HCT116 (cell line): ENCODE measurements around the gene APELA. TPM values are rescaled to one million over a fixed set of nuclear protein-coding genes. Genes with fewer than 3 reads are reported as not detected.

Experiments
- ATAC-seq: fragments of 200-7000 bp; cut with Tn5 transposase; 2 replicates; pipeline ENCODE4 v1.9.1; 2020; ENCODE audit warnings: mild to moderate bottlenecking, moderate library complexity
- BruUV-seq: library from RNA; stranded (reverse); fragments of 400-500 nt; replicated peaks from 2 replicates; lab custom pipeline; 2021; lab: Mats Ljungman, UMichigan
- CTCF ChIA-PET: fragments of 300-600 bp; sonication (Branson Sonifier 250); formaldehyde crosslinking; loops from one replicate; lab custom pipeline; 2021; ENCODE audit warnings: antibody characterized with exemption; lab: Charles Lee
- POLR2A ChIA-PET: fragments of 300-600, 350-600 bp; sonication (Branson Sonifier 250); formaldehyde crosslinking; loops from one replicate; lab custom pipeline; 2021; ENCODE audit warnings: antibody characterized with exemption; lab: Charles Lee
- RAD21 ChIA-PET, 2 experiments: fragments of 300-600 bp; sonication (Branson Sonifier 250); formaldehyde crosslinking; loops; one replicate each; lab custom pipeline; 2023; ENCODE audit warnings: low total read pairs in 2 of 2; ENCODE audit not compliant: uncharacterized antibody in 2 of 2, unreplicated experiment in 2 of 2, low non-redundant PET in 1 of 2; lab: Charles Lee
- DNase-seq: peaks from one replicate; pipeline ENCODE4 v3.0.0-alpha.2; 2010; ENCODE audit warnings: low read depth, low spot score
- H2AFZ ChIP-seq: fragments of 200-600 bp; shearing (Covaris generic), sonication (generic); 2 replicates; pipeline ENCODE4 v1.6.1; 2017; ENCODE audit warnings: low read depth, mixed run types, mixed read lengths, antibody characterized with exemption, low read length; ENCODE audit not compliant: poor library complexity, severe bottlenecking
- H3K27ac ChIP-seq: 2 replicates; pipeline ENCODE4 v1.5.1; 2012; ENCODE audit warnings: low read depth, low read length
- H3K27me3 ChIP-seq: fragments of 200-600 bp; sonication (generic); 2 replicates; pipeline ENCODE4 v1.6.1; 2016; ENCODE audit warnings: mixed run types, low read length, mixed read lengths; ENCODE audit not compliant: insufficient read depth
- H3K36me3 ChIP-seq, 2 experiments: fragments of 200-500 bp in 1 of 2; fragments of 200-600 bp in 1 of 2; sonication (Bioruptor generic) in 1 of 2; sonication (generic) in 1 of 2; 2 replicates each; pipeline versions ENCODE4 v1.5.1 to v1.6.1; 2014 to 2016; ENCODE audit warnings: low read length in 2 of 2, inconsistent platforms in 1 of 2, mixed read lengths in 1 of 2, mixed run types in 1 of 2; ENCODE audit not compliant: insufficient read depth in 2 of 2, control insufficient read depth in 1 of 2
- H3K4me1 ChIP-seq, 2 experiments: fragments of 200-600 bp in 1 of 2; sonication (generic) in 1 of 2; 2 replicates each; pipeline versions ENCODE4 v1.5.1 to v1.6.1; 2012 to 2017; ENCODE audit warnings: low read length in 2 of 2, inconsistent platforms in 1 of 2, mild to moderate bottlenecking in 1 of 2, mixed read lengths in 1 of 2, mixed run types in 1 of 2, moderate library complexity in 1 of 2; ENCODE audit not compliant: insufficient read depth in 2 of 2, control insufficient read depth in 1 of 2
- H3K4me2 ChIP-seq: fragments of 200-600 bp; sonication (generic); 2 replicates; pipeline ENCODE4 v1.6.1; 2017; ENCODE audit warnings: mixed run types, low read length, mixed read lengths
- H3K4me3 ChIP-seq, 2 experiments: fragments of 200-600 bp in 1 of 2; sonication (generic) in 1 of 2; replicated peaks in 1 of 2; 2 replicates each; pipeline ENCODE4 v1.5.1; 2011 to 2016; ENCODE audit warnings: low read length in 2 of 2, control low read depth in 1 of 2, low read depth in 1 of 2, mild to moderate bottlenecking in 1 of 2, mixed read lengths in 1 of 2, mixed run types in 1 of 2
- H3K79me2 ChIP-seq: fragments of 200-600 bp; sonication (generic); 2 replicates; pipeline ENCODE4 v1.6.1; 2017; ENCODE audit warnings: mild to moderate bottlenecking, mixed run types, low read length, moderate library complexity, mixed read lengths; ENCODE audit not compliant: insufficient read depth
- H3K9ac ChIP-seq: fragments of 200-600 bp; sonication (generic); 2 replicates; pipeline ENCODE4 v1.6.1; 2016; ENCODE audit warnings: low read length, mixed read lengths
- H3K9me2 ChIP-seq: fragments of 200-600 bp; sonication (generic), shearing (Covaris generic); 2 replicates; pipeline ENCODE4 v1.6.1; 2017; ENCODE audit warnings: mixed run types, mild to moderate bottlenecking, moderate library complexity; ENCODE audit not compliant: insufficient read depth
- H3K9me3 ChIP-seq, 2 experiments: fragments of 200-500 bp in 1 of 2; fragments of 200-600 bp in 1 of 2; sonication (Bioruptor generic) in 1 of 2; sonication (generic) in 1 of 2; 2 replicates each; pipeline ENCODE4 v1.6.1; 2014 to 2017; ENCODE audit warnings: low read length in 2 of 2, mixed read lengths in 2 of 2, inconsistent platforms in 1 of 2, low read depth in 1 of 2, mild to moderate bottlenecking in 1 of 2, mixed run types in 1 of 2, moderate library complexity in 1 of 2; ENCODE audit not compliant: control insufficient read depth in 1 of 2, insufficient read depth in 1 of 2
- H4K20me1 ChIP-seq: fragments of 200-600 bp; sonication (generic), shearing (Covaris generic); 2 replicates; pipeline ENCODE4 v1.6.1; 2017; ENCODE audit warnings: mixed run types, mild to moderate bottlenecking, moderate library complexity; ENCODE audit not compliant: insufficient read depth
- EZH2 ChIP-seq: fragments of 200-600 bp; sonication (generic); IDR thresholded peaks from 2 replicates; pipeline ENCODE4 v1.6.1; 2017; ENCODE audit warnings: antibody characterized with exemption, mixed run types
- EZH2phosphoT487 ChIP-seq: fragments of 200-600 bp; IDR thresholded peaks from 2 replicates; pipeline ENCODE4 v1.6.1; 2018; ENCODE audit warnings: antibody characterized with exemption, borderline replicate concordance
- FOSL1 ChIP-seq: IDR thresholded peaks from 2 replicates; pipeline ENCODE4 v1.6.1; 2012; ENCODE audit warnings: low read depth
- JUND ChIP-seq: IDR thresholded peaks from 2 replicates; pipeline ENCODE4 v1.6.1; 2012
- POLR2A ChIP-seq: IDR thresholded peaks from 2 replicates; pipeline ENCODE4 v1.7.0; 2011; ENCODE audit warnings: borderline replicate concordance; ENCODE audit not compliant: insufficient read depth, insufficient read length; ENCODE audit errors: extremely low read depth
- RAD21 ChIP-seq: IDR thresholded peaks from 2 replicates; pipeline ENCODE4 v1.6.1; 2012; ENCODE audit warnings: low read depth, mild to moderate bottlenecking
- SIN3A ChIP-seq: IDR thresholded peaks from 2 replicates; pipeline ENCODE4 v1.6.1; 2012; ENCODE audit warnings: low read depth
- SRF ChIP-seq: IDR thresholded peaks from 2 replicates; pipeline ENCODE4 v1.6.1; 2012; ENCODE audit warnings: low read depth
- TCF7L2 ChIP-seq: IDR thresholded peaks from 2 replicates; pipeline ENCODE4 v1.7.0; 2011; ENCODE audit warnings: borderline replicate concordance, inconsistent platforms; ENCODE audit not compliant: insufficient read depth, insufficient read length; ENCODE audit errors: extremely low read depth
- YY1 ChIP-seq: IDR thresholded peaks from 2 replicates; pipeline ENCODE4 v1.6.1; 2011; ENCODE audit warnings: low read length, low read depth, moderate library complexity, mild to moderate bottlenecking; ENCODE audit not compliant: insufficient replicate concordance; ENCODE audit errors: extremely low read depth
- ZNF274 ChIP-seq: fragments of 200-500 bp; sonication (Bioruptor generic); IDR thresholded peaks from 2 replicates; pipeline ENCODE4 v1.6.1; 2014; ENCODE audit warnings: mild to moderate bottlenecking, low read depth, low read length, inconsistent platforms
- intact Hi-C: fragments of 100-400 bp; cut with micrococcal nuclease; formaldehyde crosslinking; loops from 2 replicates; pipeline ENCODE4 v1.10.0; 2022
- total RNA-seq: library from RNA; stranded (reverse); gene quantifications from one replicate; pipeline ENCODE4 v1.2.1, GENCODE V29; 2021; ENCODE audit not compliant: unreplicated experiment
- TF ChIP-seq, protein P1 (sequence below), 3 experiments: fragments of 200-600 bp in 1 of 3; sonication (generic) in 1 of 3; IDR thresholded peaks in 2 of 3; conservative IDR thresholded peaks in 1 of 3; 2 replicates each; pipeline ENCODE4 v1.5.1; 2012 to 2017; ENCODE audit warnings: low read depth in 2 of 3, low read length in 2 of 3, antibody characterized with exemption in 1 of 3, borderline replicate concordance in 1 of 3, control low read depth in 1 of 3, mild to moderate bottlenecking in 1 of 3, mixed read lengths in 1 of 3, mixed run types in 1 of 3, moderate library complexity in 1 of 3; ENCODE audit not compliant: insufficient read depth in 1 of 3
- TF ChIP-seq, protein P2 (sequence below): IDR thresholded peaks from 2 replicates; pipeline ENCODE4 v1.6.1; 2011; ENCODE audit warnings: mild to moderate bottlenecking, low read length, moderate library complexity; ENCODE audit not compliant: insufficient replicate concordance; ENCODE audit errors: extremely low read depth
- TF ChIP-seq, protein P3 (sequence below): IDR thresholded peaks from 2 replicates; pipeline ENCODE4 v1.6.1; 2012
- TF ChIP-seq, protein P4 (sequence below): IDR thresholded peaks from 2 replicates; pipeline ENCODE4 v1.6.1; 2012

The APELA gene
- total RNA-seq, 1 experiment from 2014 or later: not detected

DNA sequence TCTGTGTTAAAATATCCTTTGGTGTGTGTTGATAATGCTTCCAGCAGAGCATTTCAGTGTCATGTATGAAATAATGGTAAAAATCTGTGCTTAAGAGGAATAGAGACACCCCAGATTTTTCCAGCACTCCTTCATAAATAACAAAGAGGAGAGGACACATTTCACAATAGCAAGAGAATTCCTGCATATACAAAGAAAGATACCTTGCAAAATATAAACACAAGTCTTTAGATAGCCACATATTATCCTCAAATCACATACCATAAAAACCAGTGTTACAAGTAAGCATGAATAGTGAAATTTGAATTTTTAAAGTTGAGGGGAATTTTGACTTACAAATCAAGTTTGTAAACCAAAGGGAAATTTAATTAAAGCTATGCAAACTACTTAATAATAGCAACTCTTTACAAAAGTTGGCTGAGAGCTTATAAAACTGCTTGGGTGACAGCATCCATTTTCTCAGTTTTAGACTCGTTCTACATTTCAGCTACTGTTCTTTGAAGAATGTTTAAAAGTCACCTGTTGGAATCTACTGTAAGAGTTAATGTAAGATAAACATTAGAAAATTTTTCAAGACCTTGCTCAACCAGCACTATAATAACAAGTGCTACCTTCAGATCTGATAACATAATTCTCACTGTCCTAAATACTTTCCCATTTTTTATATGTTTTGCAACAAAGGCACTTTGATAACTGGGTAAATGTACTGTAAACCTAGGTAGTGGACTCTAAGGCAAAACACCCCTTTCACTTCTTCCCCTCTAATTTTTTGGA lies 3.7 kb downstream of the APELA start:
- Histone ChIP-seq H3K4me2 (no peak overlapping the region), H3K79me2 (no peaks in the 10 kb centered on the region), H3K4me3 (no peak overlapping the region), H3K27me3 (no peaks in the 10 kb centered on the region), H3K9me2 (no peaks in the 10 kb centered on the region; the same call in 1 of the 2 replicates), H3K4me1 (no peaks in the 10 kb centered on the region), H3K9me3 (no peaks in the 10 kb centered on the region), H4K20me1 (no peaks in the 10 kb centered on the region), H3K36me3 (no peaks in the 10 kb centered on the region), H2AFZ (no peak overlapping the region), H3K27ac (no peak overlapping the region), H3K9ac (no peak overlapping the region)
- ChIA-PET CTCF (no interaction called here), POLR2A (no interaction called here), RAD21 (no interaction called here)
- intact Hi-C loops: no loop called here
- TF ChIP-seq POLR2A (no peak), RAD21 (no peak), JUND (no peak), EZH2 (no peak), EZH2phosphoT487 (no peak), ZNF274 (no peak), TCF7L2 (no peak), SRF (no peak), SIN3A (no peak), YY1 (no peak), FOSL1 (no peak)
- TF ChIP-seq, protein P1, sequence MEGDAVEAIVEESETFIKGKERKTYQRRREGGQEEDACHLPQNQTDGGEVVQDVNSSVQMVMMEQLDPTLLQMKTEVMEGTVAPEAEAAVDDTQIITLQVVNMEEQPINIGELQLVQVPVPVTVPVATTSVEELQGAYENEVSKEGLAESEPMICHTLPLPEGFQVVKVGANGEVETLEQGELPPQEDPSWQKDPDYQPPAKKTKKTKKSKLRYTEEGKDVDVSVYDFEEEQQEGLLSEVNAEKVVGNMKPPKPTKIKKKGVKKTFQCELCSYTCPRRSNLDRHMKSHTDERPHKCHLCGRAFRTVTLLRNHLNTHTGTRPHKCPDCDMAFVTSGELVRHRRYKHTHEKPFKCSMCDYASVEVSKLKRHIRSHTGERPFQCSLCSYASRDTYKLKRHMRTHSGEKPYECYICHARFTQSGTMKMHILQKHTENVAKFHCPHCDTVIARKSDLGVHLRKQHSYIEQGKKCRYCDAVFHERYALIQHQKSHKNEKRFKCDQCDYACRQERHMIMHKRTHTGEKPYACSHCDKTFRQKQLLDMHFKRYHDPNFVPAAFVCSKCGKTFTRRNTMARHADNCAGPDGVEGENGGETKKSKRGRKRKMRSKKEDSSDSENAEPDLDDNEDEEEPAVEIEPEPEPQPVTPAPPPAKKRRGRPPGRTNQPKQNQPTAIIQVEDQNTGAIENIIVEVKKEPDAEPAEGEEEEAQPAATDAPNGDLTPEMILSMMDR (IDR thresholded peaks at IDR 0.05 in 2 of 3, conservative IDR thresholded peaks at IDR 0.05 in 1 of 3; ENCODE audit: borderline replicate concordance in 1 of 3, insufficient read depth in 1 of 3, low read depth in 2 of 3, low read length in 2 of 3): no peak
- TF ChIP-seq, protein P2, sequence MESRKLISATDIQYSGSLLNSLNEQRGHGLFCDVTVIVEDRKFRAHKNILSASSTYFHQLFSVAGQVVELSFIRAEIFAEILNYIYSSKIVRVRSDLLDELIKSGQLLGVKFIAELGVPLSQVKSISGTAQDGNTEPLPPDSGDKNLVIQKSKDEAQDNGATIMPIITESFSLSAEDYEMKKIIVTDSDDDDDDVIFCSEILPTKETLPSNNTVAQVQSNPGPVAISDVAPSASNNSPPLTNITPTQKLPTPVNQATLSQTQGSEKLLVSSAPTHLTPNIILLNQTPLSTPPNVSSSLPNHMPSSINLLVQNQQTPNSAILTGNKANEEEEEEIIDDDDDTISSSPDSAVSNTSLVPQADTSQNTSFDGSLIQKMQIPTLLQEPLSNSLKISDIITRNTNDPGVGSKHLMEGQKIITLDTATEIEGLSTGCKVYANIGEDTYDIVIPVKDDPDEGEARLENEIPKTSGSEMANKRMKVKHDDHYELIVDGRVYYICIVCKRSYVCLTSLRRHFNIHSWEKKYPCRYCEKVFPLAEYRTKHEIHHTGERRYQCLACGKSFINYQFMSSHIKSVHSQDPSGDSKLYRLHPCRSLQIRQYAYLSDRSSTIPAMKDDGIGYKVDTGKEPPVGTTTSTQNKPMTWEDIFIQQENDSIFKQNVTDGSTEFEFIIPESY: no peak
- TF ChIP-seq, protein P3, sequence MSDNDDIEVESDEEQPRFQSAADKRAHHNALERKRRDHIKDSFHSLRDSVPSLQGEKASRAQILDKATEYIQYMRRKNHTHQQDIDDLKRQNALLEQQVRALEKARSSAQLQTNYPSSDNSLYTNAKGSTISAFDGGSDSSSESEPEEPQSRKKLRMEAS: no peak
- TF ChIP-seq, protein P4, sequence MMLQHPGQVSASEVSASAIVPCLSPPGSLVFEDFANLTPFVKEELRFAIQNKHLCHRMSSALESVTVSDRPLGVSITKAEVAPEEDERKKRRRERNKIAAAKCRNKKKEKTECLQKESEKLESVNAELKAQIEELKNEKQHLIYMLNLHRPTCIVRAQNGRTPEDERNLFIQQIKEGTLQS: no peak
- BruUV-seq: no TSS peak
- no peak for DNase-seq
- no peak for ATAC-seq
